Measurements from ENCODE around the gene GATB.

Gene GATB

DNA sequence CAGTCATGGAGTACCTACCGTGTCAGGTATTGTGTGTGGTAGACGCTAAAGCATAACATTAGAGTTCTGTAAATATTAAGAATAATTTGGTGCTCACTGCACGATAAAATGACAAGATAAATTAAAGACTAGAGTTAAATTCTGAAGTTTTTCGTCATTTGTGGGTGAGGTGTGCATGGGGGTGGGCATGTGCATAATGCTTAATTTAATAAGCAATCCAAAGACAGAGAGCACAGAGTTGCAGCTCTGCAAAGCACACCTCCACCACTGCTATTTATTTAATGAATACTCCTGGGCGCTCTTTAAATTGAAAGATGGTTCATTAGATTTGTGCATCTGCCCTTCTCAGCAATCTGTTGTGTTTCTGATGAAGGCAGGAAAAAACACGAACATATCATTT lies 62.6 kb downstream of the GATB start (continued):
- no peak for TF ChIP-seq ZNF777 (tag by site-specific recombination; IDR thresholded peaks at IDR 0.05; ENCODE audit: borderline replicate concordance)

DNA sequence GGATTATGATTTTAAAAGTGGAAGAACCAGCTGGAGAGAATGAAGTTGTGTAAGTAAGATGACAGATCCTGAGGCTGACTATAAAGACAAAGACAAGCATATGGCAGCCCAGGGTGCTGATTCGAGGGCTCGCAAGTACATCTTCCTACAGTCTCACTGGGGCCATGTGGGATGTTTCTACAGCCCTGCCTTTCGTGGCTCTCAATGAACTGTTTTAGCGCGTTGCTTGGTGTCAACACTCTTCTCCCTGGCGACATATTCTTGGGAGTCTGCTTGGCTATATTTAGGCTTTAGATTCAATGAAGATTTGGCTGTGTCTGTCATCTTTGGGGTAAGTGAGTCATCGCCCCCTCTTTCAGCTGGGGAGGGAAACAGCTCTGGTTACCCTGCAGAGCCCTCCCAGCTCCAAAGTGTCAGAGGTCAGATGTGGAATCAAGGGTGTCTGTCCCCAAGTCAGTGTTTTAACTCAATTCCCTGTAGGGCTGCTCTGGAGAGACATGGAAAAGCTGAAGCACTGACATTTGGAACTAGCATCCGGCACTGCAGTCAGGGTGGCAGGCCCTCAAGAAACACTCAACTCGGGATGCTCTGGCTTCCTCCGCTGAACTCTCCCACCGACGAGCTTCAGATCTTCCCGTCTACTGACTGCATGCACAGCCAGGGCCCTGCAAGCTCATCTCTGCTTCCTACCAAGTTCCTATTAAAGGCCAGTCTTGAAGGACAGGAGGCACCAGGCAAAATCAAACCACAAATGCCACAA lies 65.7 kb downstream of the GATB start:
- TF ChIP-seq ZNF157 (tag by site-specific recombination; IDR thresholded peaks at IDR 0.05) (no peak), REPIN1 (tag by site-specific recombination; IDR thresholded peaks at IDR 0.05; ENCODE audit: low read depth) (no peak), WT1 (tag by site-specific recombination; IDR thresholded peaks at IDR 0.05) (no peak), ZFP69B (tag by site-specific recombination; IDR thresholded peaks at IDR 0.05) (no peak), ZNF785 (tag by site-specific recombination; IDR thresholded peaks at IDR 0.05) (no peak), ZNF324 (tag by site-specific recombination; IDR thresholded peaks at IDR 0.05) (no peak), ZNF473 (tag by site-specific recombination; IDR thresholded peaks at IDR 0.05) (no peak), ZNF184 (tag by site-specific recombination; IDR thresholded peaks at IDR 0.05) (no peak), ZNF121 (tag by site-specific recombination; IDR thresholded peaks at IDR 0.05) (no peak), SETDB1 (IDR thresholded peaks at IDR 0.05; ENCODE audit: insufficient read length, low read length) (no peak)
- POLR2A ChIA-PET = no interaction called here

DNA sequence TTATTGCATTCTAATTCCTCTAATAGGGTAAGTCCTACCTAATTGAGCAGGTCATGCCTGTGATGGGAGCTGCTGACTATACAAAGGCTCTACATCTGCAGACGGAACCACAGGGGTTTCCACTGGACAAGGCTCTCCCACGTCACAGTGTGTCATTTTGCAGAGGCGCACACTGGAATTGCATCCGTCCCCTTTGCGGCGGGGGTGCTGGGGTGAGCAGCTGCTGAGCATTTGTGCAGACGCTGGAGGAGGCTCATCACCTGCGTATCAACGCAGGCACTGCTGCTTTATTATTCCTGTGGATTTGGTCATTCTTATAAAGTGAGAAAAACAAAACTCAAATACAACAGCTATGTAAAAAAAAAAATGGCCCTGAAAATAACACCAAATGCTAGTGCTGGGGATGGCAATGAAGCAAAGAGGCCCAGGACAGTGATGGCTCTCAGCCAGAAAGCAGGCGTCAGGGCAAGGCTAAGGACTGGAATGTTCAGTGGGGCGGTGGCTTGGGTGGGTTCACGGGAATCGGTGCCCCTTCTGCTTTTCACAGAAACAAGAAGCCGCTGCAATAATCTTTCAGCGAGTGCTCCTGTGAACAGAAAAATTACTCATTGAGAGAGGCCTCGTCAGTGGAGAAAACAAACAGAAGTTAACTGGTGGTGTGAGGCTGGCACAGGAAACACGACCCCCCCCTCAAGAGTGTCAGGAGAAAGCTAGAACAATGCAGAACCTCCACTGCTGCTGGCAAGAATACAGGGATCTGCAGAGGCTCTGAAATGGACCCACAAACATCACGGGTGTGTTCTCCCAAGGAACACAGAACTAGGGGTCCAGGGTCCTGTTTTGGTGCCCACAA lies 67.8 kb downstream of the GATB start:
- CTCF ChIA-PET = no interaction called here
- Histone ChIP-seq H3K4me3 (ENCODE audit: low read depth, low read length) (no peak overlapping the region), H3K27ac (ENCODE audit: extremely low read depth, low read depth, low read length) (no peak overlapping the region), H3K9me3 (ENCODE audit: control insufficient read depth, insufficient read depth, low read depth, low read length) (no peaks in the 10 kb centered on the region), H3K4me1 (ENCODE audit: control insufficient read depth, insufficient read depth, low read length) (no peaks in the 10 kb centered on the region), H3K36me3 (ENCODE audit: control insufficient read depth in 2 of 2, insufficient read depth in 1 of 2, low read length in 2 of 2) (peaks cover 0 to 2% of the 10 kb centered on the region in 2 experiments; a peak in 1 of 3 replicates)
- POLR2A ChIA-PET = no interaction called here
- TF ChIP-seq ZNF658 (tag by site-specific recombination; IDR thresholded peaks at IDR 0.05) (no peak), ZNF521 (tag by site-specific recombination; IDR thresholded peaks at IDR 0.05) (no peak), ZNF623 (tag by site-specific recombination; IDR thresholded peaks at IDR 0.05) (no peak), EGR2 (tag by site-specific recombination; IDR thresholded peaks at IDR 0.05; ENCODE audit: low read depth) (no peak), ZNF76 (tag by site-specific recombination; IDR thresholded peaks at IDR 0.05; ENCODE audit: borderline replicate concordance, low read depth) (no peak), ZNF155 (tag by site-specific recombination; IDR thresholded peaks at IDR 0.05) (no peak), GLI4 (tag by site-specific recombination; IDR thresholded peaks at IDR 0.05) (no peak), ZNF548 (tag by site-specific recombination; IDR thresholded peaks at IDR 0.05) (no peak), ZSCAN16 (tag by site-specific recombination; IDR thresholded peaks at IDR 0.05) (no peak)
- TF ChIP-seq, protein P1, sequence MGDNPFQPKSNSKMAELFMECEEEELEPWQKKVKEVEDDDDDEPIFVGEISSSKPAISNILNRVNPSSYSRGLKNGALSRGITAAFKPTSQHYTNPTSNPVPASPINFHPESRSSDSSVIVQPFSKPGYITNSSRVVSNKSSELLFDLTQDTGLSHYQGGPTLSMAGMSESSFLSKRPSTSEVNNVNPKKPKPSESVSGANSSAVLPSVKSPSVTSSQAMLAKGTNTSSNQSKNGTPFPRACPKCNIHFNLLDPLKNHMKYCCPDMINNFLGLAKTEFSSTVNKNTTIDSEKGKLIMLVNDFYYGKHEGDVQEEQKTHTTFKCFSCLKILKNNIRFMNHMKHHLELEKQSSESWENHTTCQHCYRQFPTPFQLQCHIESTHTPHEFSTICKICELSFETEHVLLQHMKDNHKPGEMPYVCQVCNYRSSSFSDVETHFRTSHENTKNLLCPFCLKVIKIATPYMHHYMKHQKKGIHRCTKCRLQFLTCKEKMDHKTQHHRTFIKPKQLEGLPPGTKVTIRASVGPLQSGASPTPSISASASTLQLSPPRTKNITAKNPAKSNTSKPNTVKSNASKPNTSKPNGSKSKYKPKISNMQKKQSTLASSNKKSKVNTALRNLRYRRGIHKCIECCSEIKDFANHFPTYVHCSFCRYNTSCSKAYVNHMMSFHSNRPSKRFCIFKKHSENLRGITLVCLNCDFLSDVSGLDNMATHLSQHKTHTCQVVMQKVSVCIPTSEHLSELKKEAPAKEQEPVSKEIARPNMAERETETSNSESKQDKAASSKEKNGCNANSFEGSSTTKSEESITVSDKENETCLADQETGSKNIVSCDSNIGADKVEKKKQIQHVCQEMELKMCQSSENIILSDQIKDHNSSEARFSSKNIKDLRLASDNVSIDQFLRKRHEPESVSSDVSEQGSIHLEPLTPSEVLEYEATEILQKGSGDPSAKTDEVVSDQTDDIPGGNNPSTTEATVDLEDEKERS (tag by site-specific recombination; IDR thresholded peaks at IDR 0.05) = no peak
- TF ChIP-seq, protein P2, sequence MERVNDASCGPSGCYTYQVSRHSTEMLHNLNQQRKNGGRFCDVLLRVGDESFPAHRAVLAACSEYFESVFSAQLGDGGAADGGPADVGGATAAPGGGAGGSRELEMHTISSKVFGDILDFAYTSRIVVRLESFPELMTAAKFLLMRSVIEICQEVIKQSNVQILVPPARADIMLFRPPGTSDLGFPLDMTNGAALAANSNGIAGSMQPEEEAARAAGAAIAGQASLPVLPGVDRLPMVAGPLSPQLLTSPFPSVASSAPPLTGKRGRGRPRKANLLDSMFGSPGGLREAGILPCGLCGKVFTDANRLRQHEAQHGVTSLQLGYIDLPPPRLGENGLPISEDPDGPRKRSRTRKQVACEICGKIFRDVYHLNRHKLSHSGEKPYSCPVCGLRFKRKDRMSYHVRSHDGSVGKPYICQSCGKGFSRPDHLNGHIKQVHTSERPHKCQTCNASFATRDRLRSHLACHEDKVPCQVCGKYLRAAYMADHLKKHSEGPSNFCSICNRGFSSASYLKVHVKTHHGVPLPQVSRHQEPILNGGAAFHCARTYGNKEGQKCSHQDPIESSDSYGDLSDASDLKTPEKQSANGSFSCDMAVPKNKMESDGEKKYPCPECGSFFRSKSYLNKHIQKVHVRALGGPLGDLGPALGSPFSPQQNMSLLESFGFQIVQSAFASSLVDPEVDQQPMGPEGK (tag by site-specific recombination; IDR thresholded peaks at IDR 0.05) = no peak
- TF ChIP-seq, protein P3, sequence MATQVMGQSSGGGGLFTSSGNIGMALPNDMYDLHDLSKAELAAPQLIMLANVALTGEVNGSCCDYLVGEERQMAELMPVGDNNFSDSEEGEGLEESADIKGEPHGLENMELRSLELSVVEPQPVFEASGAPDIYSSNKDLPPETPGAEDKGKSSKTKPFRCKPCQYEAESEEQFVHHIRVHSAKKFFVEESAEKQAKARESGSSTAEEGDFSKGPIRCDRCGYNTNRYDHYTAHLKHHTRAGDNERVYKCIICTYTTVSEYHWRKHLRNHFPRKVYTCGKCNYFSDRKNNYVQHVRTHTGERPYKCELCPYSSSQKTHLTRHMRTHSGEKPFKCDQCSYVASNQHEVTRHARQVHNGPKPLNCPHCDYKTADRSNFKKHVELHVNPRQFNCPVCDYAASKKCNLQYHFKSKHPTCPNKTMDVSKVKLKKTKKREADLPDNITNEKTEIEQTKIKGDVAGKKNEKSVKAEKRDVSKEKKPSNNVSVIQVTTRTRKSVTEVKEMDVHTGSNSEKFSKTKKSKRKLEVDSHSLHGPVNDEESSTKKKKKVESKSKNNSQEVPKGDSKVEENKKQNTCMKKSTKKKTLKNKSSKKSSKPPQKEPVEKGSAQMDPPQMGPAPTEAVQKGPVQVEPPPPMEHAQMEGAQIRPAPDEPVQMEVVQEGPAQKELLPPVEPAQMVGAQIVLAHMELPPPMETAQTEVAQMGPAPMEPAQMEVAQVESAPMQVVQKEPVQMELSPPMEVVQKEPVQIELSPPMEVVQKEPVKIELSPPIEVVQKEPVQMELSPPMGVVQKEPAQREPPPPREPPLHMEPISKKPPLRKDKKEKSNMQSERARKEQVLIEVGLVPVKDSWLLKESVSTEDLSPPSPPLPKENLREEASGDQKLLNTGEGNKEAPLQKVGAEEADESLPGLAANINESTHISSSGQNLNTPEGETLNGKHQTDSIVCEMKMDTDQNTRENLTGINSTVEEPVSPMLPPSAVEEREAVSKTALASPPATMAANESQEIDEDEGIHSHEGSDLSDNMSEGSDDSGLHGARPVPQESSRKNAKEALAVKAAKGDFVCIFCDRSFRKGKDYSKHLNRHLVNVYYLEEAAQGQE (tag by site-specific recombination; IDR thresholded peaks at IDR 0.05) = no peak

More for the DNA sequence above, 65.7 kb downstream of the GATB start:
- Histone ChIP-seq H3K4me3 (ENCODE audit: low read depth, low read length) (no peak overlapping the region), H3K27ac (ENCODE audit: extremely low read depth, low read depth, low read length) (no peak overlapping the region), H3K4me1 (ENCODE audit: control insufficient read depth, insufficient read depth, low read length) (no peaks in the 10 kb centered on the region), H3K9me3 (ENCODE audit: control insufficient read depth, insufficient read depth, low read depth, low read length) (no peaks in the 10 kb centered on the region), H3K36me3 (ENCODE audit: control insufficient read depth in 2 of 2, insufficient read depth in 1 of 2, low read length in 2 of 2) (peaks cover 0 to 2% of the 10 kb centered on the region in 2 experiments; a peak in 1 of 3 replicates)
- CTCF ChIA-PET = interaction anchor here (0.6 to 1.1 kb wide), 2 partner anchors 66 to 578 kb away, joined by 3 read pairs; no protein-coding TSS in a partner anchor

Measured in HEK293 (cell line).